HL-60 (cell line): ENCODE results near the gene GDI2.

ENCODE experiments used
- DNase-seq, 2 experiments: peaks; one replicate each; pipeline ENCODE4 v3.0.0-alpha.2; 2010 to 2020; ENCODE audit warnings: low read depth in 1 of 2, low spot score in 1 of 2
- H3K27ac ChIP-seq: fragments of 250-450 bp; sonication (Bioruptor Pico); replicated peaks from 2 replicates; pipeline ENCODE4 v1.5.1; 2020; ENCODE audit warnings: mild to moderate bottlenecking, moderate library complexity
- H3K27me3 ChIP-seq: fragments of 250-450 bp; sonication (Bioruptor Pico); 2 replicates; pipeline ENCODE4 v1.5.1; 2021; ENCODE audit warnings: mild to moderate bottlenecking, moderate library complexity; ENCODE audit not compliant: insufficient read depth, poor library complexity, severe bottlenecking
- H3K4me3 ChIP-seq: replicated peaks from 2 replicates; pipeline ENCODE4 v1.5.1; 2011; ENCODE audit warnings: mild to moderate bottlenecking, control low read depth, low read length; ENCODE audit not compliant: insufficient read depth
- CTCF ChIP-seq: IDR thresholded peaks from one replicate; pipeline ENCODE4 v1.5.1; 2011; ENCODE audit warnings: low read length, control low read depth, inconsistent platforms; ENCODE audit not compliant: insufficient read depth
- GABPA ChIP-seq: IDR thresholded peaks from 2 replicates; pipeline ENCODE4 v1.6.1; 2012; ENCODE audit warnings: low read depth
- POLR2AphosphoS5 ChIP-seq: IDR thresholded peaks from 2 replicates; pipeline ENCODE4 v1.6.1; 2012; ENCODE audit warnings: low read depth
- REST ChIP-seq: IDR thresholded peaks from 2 replicates; pipeline ENCODE4 v1.6.1; 2012; ENCODE audit warnings: low read depth; ENCODE audit not compliant: insufficient replicate concordance
- SPI1 ChIP-seq: IDR thresholded peaks from 2 replicates; pipeline ENCODE4 v1.6.1; 2012; ENCODE audit warnings: low read depth, mild to moderate bottlenecking, borderline replicate concordance

The GDI2 gene

GRCh38 chr10:5858811-5859210, 45.6 kb upstream of the GDI2 start:
- TF ChIP-seq REST (no peak), CTCF (no peak), POLR2AphosphoS5 (no peak), SPI1 (no peak), GABPA (no peak)
- DNase-seq = no peak
- H3K27ac ChIP-seq = no peak overlapping the region
- no peak overlapping the region for H3K4me3 ChIP-seq
- H3K27me3 ChIP-seq = no peaks in the 10 kb centered on the region

- no peaks in the 10 kb centered on the region for H3K27me3 ChIP-seq
- no peak overlapping the region for H3K27ac ChIP-seq
- DNase-seq = no peak
- H3K4me3 ChIP-seq = no peak overlapping the region
- no peak for TF ChIP-seq REST
- TF ChIP-seq SPI1 = no peak
- TF ChIP-seq POLR2AphosphoS5 = no peak
- TF ChIP-seq CTCF = no peak
- TF ChIP-seq GABPA = no peak
These were observed 43.4 kb upstream of the GDI2 start for GRCh38 chr10:5856701-5857004.

GRCh38 chr10:5855979-5856700, 42.9 kb upstream of the GDI2 start:
- TF ChIP-seq REST (no peak), POLR2AphosphoS5 (no peak), CTCF (no peak), SPI1 (no peak), GABPA (no peak)

More at GRCh38 chr10:5855979-5856700, 42.9 kb upstream of the GDI2 start:
- no peak overlapping the region for H3K4me3 ChIP-seq
- H3K27me3 ChIP-seq = no peaks in the 10 kb centered on the region
- no peak overlapping the region for H3K27ac ChIP-seq
- no peak for DNase-seq
